DOHH2 (cell line): ENCODE results near the gene NAALADL2.

Experiments
- H3F3A ChIP-seq: fragments of 200-600 bp; sonication (generic), shearing (Covaris generic); 2 replicates; pipeline ENCODE4 v1.6.0; 2016; ENCODE audit warnings: antibody characterized with exemption, mild to moderate bottlenecking; ENCODE audit not compliant: control insufficient read depth, insufficient read depth
- H3K27ac ChIP-seq: fragments of 200-600 bp; sonication (generic); 2 replicates; pipeline ENCODE4 v1.5.1; 2014; ENCODE audit warnings: low read depth, mild to moderate bottlenecking, low read length, moderate library complexity
- H3K27me3 ChIP-seq: fragments of 200-600 bp; sonication (generic); 2 replicates; pipeline ENCODE4 v1.6.1; 2014; ENCODE audit warnings: mild to moderate bottlenecking, low read length, mixed read lengths; ENCODE audit not compliant: control insufficient read depth
- H3K36me3 ChIP-seq: fragments of 200-600 bp; sonication (generic); 2 replicates; pipeline ENCODE4 v1.6.1; 2014; ENCODE audit warnings: mild to moderate bottlenecking, low read length, moderate library complexity, mixed read lengths; ENCODE audit not compliant: control insufficient read depth
- H3K4me1 ChIP-seq: fragments of 200-600 bp; sonication (generic); 2 replicates; pipeline ENCODE4 v1.6.1; 2014; ENCODE audit warnings: mild to moderate bottlenecking, low read length, mixed read lengths; ENCODE audit not compliant: control insufficient read depth
- H3K4me2 ChIP-seq: fragments of 200-600 bp; sonication (generic); 2 replicates; pipeline ENCODE4 v1.6.0; 2014; ENCODE audit warnings: mild to moderate bottlenecking, low read length, moderate library complexity
- H3K4me3 ChIP-seq: fragments of 200-600 bp; sonication (generic); 2 replicates; pipeline ENCODE4 v1.5.1; 2014; ENCODE audit warnings: mild to moderate bottlenecking, low read length, mixed read lengths
- H3K79me2 ChIP-seq: fragments of 200-600 bp; sonication (generic); 2 replicates; pipeline ENCODE4 v1.6.1; 2014; ENCODE audit warnings: mild to moderate bottlenecking, low read length, mixed read lengths; ENCODE audit not compliant: control insufficient read depth
- H3K9me2 ChIP-seq: fragments of 200-600 bp; sonication (generic); replicated peaks from 2 replicates; pipeline ENCODE4 v1.6.1; 2014; ENCODE audit warnings: mild to moderate bottlenecking, low read length, mixed read lengths; ENCODE audit not compliant: control insufficient read depth
- H3K9me3 ChIP-seq: fragments of 200-600 bp; sonication (generic); 2 replicates; pipeline ENCODE4 v1.6.1; 2014; ENCODE audit warnings: antibody characterized with exemption, low read length, mixed read lengths; ENCODE audit not compliant: control insufficient read depth, insufficient read depth
- H4K20me1 ChIP-seq: fragments of 200-600 bp; sonication (generic); 2 replicates; pipeline ENCODE4 v1.6.0; 2014; ENCODE audit warnings: low read depth, mild to moderate bottlenecking, antibody characterized with exemption, low read length, moderate library complexity; ENCODE audit not compliant: control insufficient read depth, insufficient read depth
- CTCF ChIP-seq: fragments of 200-600 bp; sonication (generic); IDR thresholded peaks from one replicate; pipeline ENCODE4 v1.5.1; 2014; ENCODE audit warnings: antibody characterized with exemption, mild to moderate bottlenecking, low read depth, low read length; ENCODE audit not compliant: poor library complexity, severe bottlenecking
- EZH2phosphoT487 ChIP-seq: fragments of 200-600 bp; sonication (generic); IDR thresholded peaks from 2 replicates; pipeline ENCODE4 v1.6.1; 2017; ENCODE audit warnings: borderline replicate concordance, mild to moderate bottlenecking, antibody characterized with exemption, low read length, moderate library complexity, mixed read lengths

NAALADL2 gene

GRCh38 chr3:175571096-175571495, 712.0 kb downstream of the NAALADL2 start:
- Histone ChIP-seq H3K4me1 (no peaks in the 10 kb centered on the region), H3K4me3 (no peak overlapping the region), H3K79me2 (no peaks in the 10 kb centered on the region), H3K36me3 (no peaks in the 10 kb centered on the region), H3K9me3 (no peaks in the 10 kb centered on the region), H3K27me3 (no peaks in the 10 kb centered on the region), H3K27ac (no peak overlapping the region), H3F3A (no peaks in the 10 kb centered on the region), H3K9me2 (no peaks in the 10 kb centered on the region), H3K4me2 (no peak overlapping the region), H4K20me1 (no peaks in the 10 kb centered on the region)
- TF ChIP-seq EZH2phosphoT487: no peak
- no peak for TF ChIP-seq CTCF

DNA sequence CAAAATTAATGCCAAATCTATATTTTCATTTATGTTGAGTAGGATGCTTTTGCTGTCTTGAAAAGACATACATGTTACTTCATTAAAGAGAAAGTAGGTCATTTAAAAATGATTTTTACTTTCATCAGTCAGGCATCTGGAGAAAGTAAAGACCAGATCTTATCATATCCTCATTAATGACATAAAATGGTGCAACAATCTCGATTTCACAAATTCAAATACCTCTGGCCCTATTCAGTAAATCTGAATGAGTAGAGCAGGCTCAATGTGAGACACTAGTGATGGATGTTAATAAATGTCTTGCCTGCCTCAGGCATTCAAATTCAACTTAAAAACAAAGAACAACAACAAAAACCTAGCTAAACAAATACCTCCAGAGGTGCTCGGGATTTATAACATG, 714.1 kb downstream of the NAALADL2 start:
- TF ChIP-seq CTCF: no peak
- TF ChIP-seq EZH2phosphoT487: no peak
- H3K4me1 ChIP-seq: no peaks in the 10 kb centered on the region
- H4K20me1 ChIP-seq: no peaks in the 10 kb centered on the region
- H3K27me3 ChIP-seq: no peaks in the 10 kb centered on the region
- no peaks in the 10 kb centered on the region for H3K9me2 ChIP-seq
- no peaks in the 10 kb centered on the region for H3K79me2 ChIP-seq
- no peaks in the 10 kb centered on the region for H3F3A ChIP-seq
- H3K36me3 ChIP-seq: no peaks in the 10 kb centered on the region
- H3K4me2 ChIP-seq: no peak overlapping the region
- H3K4me3 ChIP-seq: no peak overlapping the region
- no peak overlapping the region for H3K27ac ChIP-seq
- H3K9me3 ChIP-seq: no peaks in the 10 kb centered on the region

- no peaks in the 10 kb centered on the region for H3K9me3 ChIP-seq
- TF ChIP-seq CTCF: no peak
Measured at GRCh38 chr3:175580318-175580717, 721.2 kb downstream of the NAALADL2 start.

GRCh38 chr3:175585898-175586297, 726.8 kb downstream of the NAALADL2 start:
- Histone ChIP-seq H4K20me1 (no peaks in the 10 kb centered on the region), H3K9me2 (no peaks in the 10 kb centered on the region), H3K4me1 (no peaks in the 10 kb centered on the region), H3F3A (no peaks in the 10 kb centered on the region), H3K9me3 (no peaks in the 10 kb centered on the region), H3K4me3 (no peak overlapping the region), H3K27me3 (no peaks in the 10 kb centered on the region), H3K79me2 (no peaks in the 10 kb centered on the region), H3K36me3 (no peaks in the 10 kb centered on the region), H3K27ac (no peak overlapping the region), H3K4me2 (no peak overlapping the region)
- TF ChIP-seq EZH2phosphoT487: no peak
- no peak for TF ChIP-seq CTCF

More at GRCh38 chr3:175580318-175580717, 721.2 kb downstream of the NAALADL2 start:
- H3K36me3 ChIP-seq: no peaks in the 10 kb centered on the region
- no peaks in the 10 kb centered on the region for H4K20me1 ChIP-seq
- no peaks in the 10 kb centered on the region for H3K9me2 ChIP-seq
- H3F3A ChIP-seq: no peaks in the 10 kb centered on the region
- H3K4me3 ChIP-seq: no peak overlapping the region
- no peak overlapping the region for H3K27ac ChIP-seq
- no peaks in the 10 kb centered on the region for H3K4me1 ChIP-seq
- no peaks in the 10 kb centered on the region for H3K79me2 ChIP-seq
- H3K4me2 ChIP-seq: no peak overlapping the region
- no peaks in the 10 kb centered on the region for H3K27me3 ChIP-seq
